ENCODE measurements around the gene FAM193A. TPM values are rescaled to one million over a fixed set of nuclear protein-coding genes. Genes with fewer than 3 reads are reported as not detected.

The FAM193A gene
- polyA plus RNA-seq, 1 of the 3 experiments (the other 2 are of a cell fraction), result 9.2 TPM

DNA sequence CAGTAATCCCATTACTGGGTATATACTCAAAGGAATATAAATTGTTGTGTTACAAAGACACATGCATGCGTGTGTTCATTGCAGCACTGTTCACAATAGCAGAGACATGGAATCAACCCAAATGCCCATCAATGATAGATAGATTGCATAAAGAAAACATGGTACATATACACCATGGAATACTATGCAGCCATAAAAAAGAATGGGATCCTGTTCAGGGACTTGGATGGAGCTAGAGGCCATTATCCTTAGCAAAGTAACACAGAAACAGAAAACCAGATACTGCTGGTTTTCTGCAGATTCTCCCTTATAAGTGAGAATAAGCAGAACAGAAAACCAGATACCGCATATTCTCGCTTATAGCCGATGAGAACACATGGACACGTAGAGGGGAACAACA is 43.5 kb downstream of the FAM193A start:
- Histone ChIP-seq H3K9me3 (no peaks in the 10 kb centered on the region; the same call in 1 of the 2 replicates), H4K20me1 (ENCODE audit: insufficient read depth) (peaks cover 98% of the 10 kb centered on the region), H3F3A (replicated peaks; ENCODE audit: insufficient read depth) (no peaks in the 10 kb centered on the region), H3K4me3 (ENCODE audit: low read depth in 2 of 2, low read length in 1 of 2) (no peak overlapping the region), H3K9me2 (no peaks in the 10 kb centered on the region), H3K27ac (ENCODE audit: low read depth in 2 of 2, low read length in 1 of 2) (no peak overlapping the region), H3K27me3 (ENCODE audit: insufficient read depth) (no peaks in the 10 kb centered on the region), H3K36me3 (replicated peaks in 1 of 2; ENCODE audit: control insufficient read depth in 1 of 2, insufficient read depth in 2 of 2, low read length in 1 of 2) (peaks cover 0 to 8% of the 10 kb centered on the region in 2 experiments), H3K4me1 (ENCODE audit: control insufficient read depth in 1 of 2, insufficient read depth in 2 of 2, low read depth in 1 of 2, low read length in 1 of 2) (peaks cover 0 to 6% of the 10 kb centered on the region in 2 experiments; a peak in 1 of 4 replicates), H2AFZ (ENCODE audit: low read depth) (no peak overlapping the region), H3K4me2 (no peak overlapping the region), H3K79me2 (ENCODE audit: insufficient read depth) (peaks cover 100% of the 10 kb centered on the region), H3K9ac (no peak overlapping the region)
- ChIA-PET POLR2A (no interaction called here), CTCF (interaction anchor here (1.0 kb wide), 1 partner anchor 16 kb away, joined by 3 read pairs; no protein-coding TSS in a partner anchor)
- TF ChIP-seq, protein P1, sequence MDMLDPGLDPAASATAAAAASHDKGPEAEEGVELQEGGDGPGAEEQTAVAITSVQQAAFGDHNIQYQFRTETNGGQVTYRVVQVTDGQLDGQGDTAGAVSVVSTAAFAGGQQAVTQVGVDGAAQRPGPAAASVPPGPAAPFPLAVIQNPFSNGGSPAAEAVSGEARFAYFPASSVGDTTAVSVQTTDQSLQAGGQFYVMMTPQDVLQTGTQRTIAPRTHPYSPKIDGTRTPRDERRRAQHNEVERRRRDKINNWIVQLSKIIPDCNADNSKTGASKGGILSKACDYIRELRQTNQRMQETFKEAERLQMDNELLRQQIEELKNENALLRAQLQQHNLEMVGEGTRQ (IDR thresholded peaks at IDR 0.05; ENCODE audit: borderline replicate concordance, low read depth, low read length), result no peak
- TF ChIP-seq FOXJ3 (CRISPR knock-in tag; IDR thresholded peaks at IDR 0.05), result no peak
- WGBS (ENCODE audit: low lambda C conversion rate), result 94% methylated on average over 5 of the region's 5 CpGs
- no peak for DNase-seq

GRCh38 chr4:2583092-2583491 is 46.6 kb downstream of the FAM193A start:
- Histone ChIP-seq H3K36me3 (replicated peaks in 1 of 2; ENCODE audit: control insufficient read depth in 1 of 2, insufficient read depth in 2 of 2, low read length in 1 of 2) (peaks cover 0 to 8% of the 10 kb centered on the region in 2 experiments), H3K27me3 (ENCODE audit: insufficient read depth) (no peaks in the 10 kb centered on the region), H3K4me3 (ENCODE audit: low read depth in 2 of 2, low read length in 1 of 2) (no peak overlapping the region), H3K9me3 (no peaks in the 10 kb centered on the region; the same call in 1 of the 2 replicates), H3K9me2 (no peaks in the 10 kb centered on the region), H3K9ac (no peak overlapping the region), H3K4me1 (ENCODE audit: control insufficient read depth in 1 of 2, insufficient read depth in 2 of 2, low read depth in 1 of 2, low read length in 1 of 2) (peaks cover 0 to 12% of the 10 kb centered on the region in 2 experiments; a peak in 1 of 4 replicates), H3K4me2 (no peak overlapping the region), H3K27ac (ENCODE audit: low read depth in 2 of 2, low read length in 1 of 2) (no peak overlapping the region), H4K20me1 (ENCODE audit: insufficient read depth) (peaks cover 99% of the 10 kb centered on the region), H3F3A (replicated peaks; ENCODE audit: insufficient read depth) (no peaks in the 10 kb centered on the region), H2AFZ (ENCODE audit: low read depth) (no peak overlapping the region), H3K79me2 (ENCODE audit: insufficient read depth) (peaks cover 100% of the 10 kb centered on the region)
- no peak for TF ChIP-seq NRF1 (IDR thresholded peaks at IDR 0.05; ENCODE audit: low read depth, low read length)
- TF ChIP-seq JUND (IDR thresholded peaks at IDR 0.05), result no peak
- POLR2A ChIA-PET, result no interaction called here
- 94% methylated on average over 4 of the region's 4 CpGs for WGBS (ENCODE audit: low lambda C conversion rate)
- CTCF ChIA-PET, result interaction anchor here (0.6 kb wide), 1 partner anchor 32 kb away, joined by 3 read pairs; no protein-coding TSS in a partner anchor
- no peak for DNase-seq

DNA sequence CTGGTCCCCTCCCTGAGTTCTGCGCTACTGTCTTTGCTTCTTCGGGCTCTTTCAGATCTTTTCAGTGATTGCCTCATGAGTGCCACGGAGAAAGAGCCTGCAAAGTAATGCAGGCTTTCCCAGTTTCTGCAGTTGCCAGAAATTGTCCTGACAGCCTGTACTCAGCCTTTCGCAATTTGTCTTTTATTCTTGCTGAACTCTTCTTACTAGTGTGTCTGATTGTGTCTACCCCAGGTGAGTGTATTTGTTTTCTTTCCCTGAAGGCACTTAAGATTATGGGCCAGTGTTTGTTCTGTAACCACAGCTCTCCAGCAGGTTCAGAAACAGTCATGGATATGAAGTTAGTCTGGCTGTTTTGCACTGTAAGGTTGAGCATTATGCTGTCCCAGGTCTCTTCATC is 47.1 kb downstream of the FAM193A start:
- Histone ChIP-seq H3K27me3 (ENCODE audit: insufficient read depth) (no peaks in the 10 kb centered on the region), H3K4me2 (no peak overlapping the region), H3K4me1 (ENCODE audit: control insufficient read depth in 1 of 2, insufficient read depth in 2 of 2, low read depth in 1 of 2, low read length in 1 of 2) (peaks cover 0 to 15% of the 10 kb centered on the region in 2 experiments; a peak in 1 of 4 replicates), H2AFZ (ENCODE audit: low read depth) (no peak overlapping the region), H3K9me2 (no peaks in the 10 kb centered on the region), H3K9me3 (no peaks in the 10 kb centered on the region; the same call in 1 of the 2 replicates), H4K20me1 (ENCODE audit: insufficient read depth) (peaks cover 99% of the 10 kb centered on the region), H3K27ac (ENCODE audit: low read depth in 2 of 2, low read length in 1 of 2) (no peak overlapping the region), H3K36me3 (replicated peaks in 1 of 2; ENCODE audit: control insufficient read depth in 1 of 2, insufficient read depth in 2 of 2, low read length in 1 of 2) (peaks cover 0 to 5% of the 10 kb centered on the region in 2 experiments), H3F3A (replicated peaks; ENCODE audit: insufficient read depth) (no peaks in the 10 kb centered on the region), H3K9ac (no peak overlapping the region), H3K4me3 (ENCODE audit: low read depth in 2 of 2, low read length in 1 of 2) (no peak overlapping the region), H3K79me2 (ENCODE audit: insufficient read depth) (peaks cover 100% of the 10 kb centered on the region)
- POLR2A ChIA-PET, result no interaction called here
- WGBS (ENCODE audit: low lambda C conversion rate), result 64% methylated on average over 4 of the region's 4 CpGs
- CTCF ChIA-PET, result no interaction called here
- no peak for TF ChIP-seq MEF2A (IDR thresholded peaks at IDR 0.05; ENCODE audit: borderline replicate concordance, low read depth)
- TF ChIP-seq FOSL2 (IDR thresholded peaks at IDR 0.05; ENCODE audit: borderline replicate concordance, low read depth), result no peak
- TF ChIP-seq RCOR1 (IDR thresholded peaks at IDR 0.05; ENCODE audit: low read length), result no peak
- TF ChIP-seq EP300 (IDR thresholded peaks at IDR 0.05; ENCODE audit: borderline replicate concordance in 1 of 2, low read depth in 1 of 2, low read length in 1 of 2), result no peak
- no peak for TF ChIP-seq MXI1 (IDR thresholded peaks at IDR 0.05; ENCODE audit: low read depth, low read length)
- TF ChIP-seq TEAD4 (IDR thresholded peaks at IDR 0.05; ENCODE audit: borderline replicate concordance, insufficient read depth), result no peak
- TF ChIP-seq SIN3A (IDR thresholded peaks at IDR 0.05; ENCODE audit: borderline replicate concordance, low read depth, low read length), result no peak
- no peak for TF ChIP-seq EZH2phosphoT487 (IDR thresholded peaks at IDR 0.05; ENCODE audit: borderline replicate concordance, low read depth)
- TF ChIP-seq RAD21 (IDR thresholded peaks at IDR 0.05; ENCODE audit: low read length), result no peak
- TF ChIP-seq FOXJ3 (CRISPR knock-in tag; IDR thresholded peaks at IDR 0.05), result no peak
- TF ChIP-seq RXRA (IDR thresholded peaks at IDR 0.05; ENCODE audit: borderline replicate concordance, low read depth), result no peak
- TF ChIP-seq GABPA (IDR thresholded peaks at IDR 0.05; ENCODE audit: low read depth), result no peak
- no peak for TF ChIP-seq JUND (IDR thresholded peaks at IDR 0.05)
- TF ChIP-seq TCF12 (IDR thresholded peaks at IDR 0.05), result no peak
- no peak for DNase-seq

Measured in SK-N-SH (cell line).